CD1c-positive myeloid dendritic cell (primary cell): ENCODE data around the gene OSBPL2.

Experiments used
- DNase-seq: peaks from one replicate; pipeline ENCODE4 v3.0.0-alpha.2; 2016; ENCODE audit errors: extremely low spot score

OSBPL2 gene

DNA sequence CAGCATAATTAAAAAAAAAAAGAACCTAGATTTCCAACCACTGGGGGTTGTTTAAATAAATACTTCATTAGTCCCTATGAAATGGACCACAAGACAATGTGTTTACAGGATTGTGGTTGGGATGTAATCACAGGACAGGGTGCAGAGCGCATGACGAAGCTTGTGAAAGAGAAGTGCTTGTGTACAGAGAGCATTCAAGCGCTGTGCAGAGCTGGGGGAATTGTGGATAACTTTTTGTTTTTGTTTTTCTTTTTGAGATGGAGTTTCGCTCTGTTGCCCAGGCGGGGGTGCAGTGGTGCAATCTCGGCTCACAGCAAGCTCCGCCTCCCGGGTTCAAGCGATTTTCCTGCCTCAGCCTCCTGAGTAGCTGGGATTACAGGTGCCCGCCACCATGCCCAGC, 106.5 kb downstream of the OSBPL2 start:
- no peak for DNase-seq
